CD4-positive, alpha-beta memory T cell (primary cell): ENCODE results near the gene GDI1. TPM values are rescaled to one million over a fixed set of nuclear protein-coding genes. Genes with fewer than 3 reads are reported as not detected.

Experiments used
- CTCF ChIA-PET: fragments of 350-600 bp; sonication (Branson Sonifier 250); formaldehyde crosslinking; loops from one replicate; lab custom pipeline; 2021; ENCODE audit warnings: inconsistent platforms; ENCODE audit not compliant: partially characterized antibody; lab: Charles Lee
- POLR2A ChIA-PET: fragments of 350-600 bp; sonication (Branson Sonifier 250); formaldehyde crosslinking; loops from one replicate; lab custom pipeline; 2021; ENCODE audit not compliant: partially characterized antibody; lab: Charles Lee
- DNase-seq, 5 donors: peaks; one replicate each; pipeline versions ENCODE4 v3.0.0 to v3.0.0-alpha.2; 2020 to 2022; ENCODE audit warnings: mixed read lengths in 1 of 5
- H3K27ac ChIP-seq: one replicate; pipeline ENCODE4 v1.7.0; 2013; ENCODE audit warnings: low read depth, low read length
- H3K27me3 ChIP-seq: 2 replicates; pipeline ENCODE4 v1.7.0; 2013; ENCODE audit warnings: mild to moderate bottlenecking, low read length, moderate library complexity; ENCODE audit not compliant: insufficient read depth
- H3K36me3 ChIP-seq: 2 replicates; pipeline ENCODE4 v1.7.0; 2013; ENCODE audit warnings: mild to moderate bottlenecking, low read length, moderate library complexity; ENCODE audit not compliant: insufficient read depth
- H3K4me1 ChIP-seq: 2 replicates; pipeline ENCODE4 v1.7.0; 2013; ENCODE audit warnings: mild to moderate bottlenecking, low read length, moderate library complexity; ENCODE audit not compliant: insufficient read depth
- H3K4me3 ChIP-seq, 2 donors: one replicate each; pipeline ENCODE4 v1.7.0; 2013; ENCODE audit warnings: low read length in 2 of 2, mild to moderate bottlenecking in 1 of 2
- H3K9me3 ChIP-seq, 2 donors: one replicate each; pipeline ENCODE4 v1.7.0; 2013; ENCODE audit warnings: low read length in 2 of 2, control low read depth in 1 of 2; ENCODE audit not compliant: control insufficient read depth in 1 of 2
- H3K27ac Mint-ChIP-seq, 7 donors: one replicate each; pipeline ENCODE4 v1.8.0; 2020 to 2021; ENCODE audit warnings: mixed read lengths in 7 of 7, mild to moderate bottlenecking in 6 of 7, inconsistent platforms in 3 of 7, moderate library complexity in 3 of 7
- H3K27me3 Mint-ChIP-seq, 2 donors: one replicate each; pipeline ENCODE4 v1.8.0; 2020 to 2021; ENCODE audit warnings: mixed read lengths in 2 of 2
- H3K36me3 Mint-ChIP-seq, 2 donors: one replicate each; pipeline ENCODE4 v1.8.0; 2020 to 2021; ENCODE audit warnings: mixed read lengths in 2 of 2, inconsistent platforms in 1 of 2, mild to moderate bottlenecking in 1 of 2
- H3K4me1 Mint-ChIP-seq, 4 donors: one replicate each; pipeline ENCODE4 v1.8.0; 2020 to 2021; ENCODE audit warnings: mixed read lengths in 4 of 4, mild to moderate bottlenecking in 1 of 4
- H3K4me3 Mint-ChIP-seq, 8 donors: one replicate each; pipeline ENCODE4 v1.8.0; 2020 to 2021; ENCODE audit warnings: mixed read lengths in 8 of 8, mild to moderate bottlenecking in 7 of 8, moderate library complexity in 6 of 8, inconsistent platforms in 3 of 8
- H3K9me3 Mint-ChIP-seq, 8 donors: one replicate each; pipeline ENCODE4 v1.8.0; 2020 to 2021; ENCODE audit warnings: mixed read lengths in 8 of 8, mild to moderate bottlenecking in 5 of 8, inconsistent platforms in 3 of 8, moderate library complexity in 1 of 8
- intact Hi-C: fragments of 100-400 bp; cut with micrococcal nuclease; formaldehyde crosslinking; loops from one replicate; pipeline ENCODE4 v1.15.1; 2023
- polyA plus RNA-seq, 2 donors: library from polyadenylated mRNA; unstranded; fragments of 300-500 nt; fragmentation: Illumina TruSeq; gene quantifications; one replicate each; pipeline ENCODE4 v1.2.3, GENCODE V29; 2021
- total RNA-seq, 2 experiments: library from RNA; stranded (reverse); gene quantifications; one replicate each; pipeline ENCODE4 v1.2.3, GENCODE V29; 2021

Gene GDI1
- total and polyA plus RNA-seq, 4 experiments from 2014 or later: 48.2 to 220 (median 138) TPM

DNA sequence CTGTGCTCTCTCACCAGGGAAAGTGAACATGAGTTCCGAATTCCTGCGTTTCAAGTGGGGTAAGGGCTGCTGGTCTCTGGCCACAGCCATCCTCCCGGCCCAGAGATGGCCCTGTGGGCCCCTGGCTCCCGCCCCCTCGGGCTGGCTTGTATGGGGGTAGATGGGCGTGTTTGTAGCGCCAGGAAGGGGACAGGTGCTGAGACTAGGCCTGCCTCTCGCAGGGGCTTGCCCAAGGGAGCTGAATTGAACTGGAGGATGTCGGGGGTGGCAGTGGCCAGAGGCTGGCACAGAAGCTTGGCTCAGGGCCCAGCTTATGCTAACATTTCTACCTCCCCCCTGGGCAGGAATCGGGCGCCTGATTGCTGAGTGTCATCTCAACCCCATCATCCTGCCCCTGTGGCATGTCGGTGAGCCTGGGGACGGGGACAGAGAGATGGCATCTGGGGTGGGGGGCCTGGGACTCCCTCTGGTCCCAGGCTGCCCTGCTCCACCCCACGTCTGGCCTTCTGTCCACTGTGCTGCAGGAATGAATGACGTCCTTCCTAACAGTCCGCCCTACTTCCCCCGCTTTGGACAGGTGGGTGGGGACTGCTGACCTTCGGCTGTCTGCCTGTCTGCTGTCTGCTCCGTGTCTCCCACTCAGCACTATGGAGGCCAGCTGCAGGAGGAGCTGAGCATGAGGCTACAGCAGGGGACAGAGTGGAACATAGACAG is 17.1 kb upstream of the GDI1 start:
- no peaks in the 10 kb centered on the region for H3K9me3 ChIP-seq
- no peaks in the 10 kb centered on the region for H3K4me1 ChIP-seq
- no peak overlapping the region for H3K4me3 ChIP-seq
- no peak for DNase-seq
- H3K27me3 ChIP-seq: no peaks in the 10 kb centered on the region
- Mint-ChIP-seq H3K27me3 (no peaks in the 10 kb centered on the region), H3K9me3 (no peaks in the 10 kb centered on the region), H3K4me1 (peaks cover 3 to 5% (median 4%) of the 10 kb centered on the region in 4 donors), H3K27ac (no peak overlapping the region), H3K4me3 (no peak overlapping the region), H3K36me3 (peaks cover 0 to 5% of the 10 kb centered on the region in 2 donors)
- H3K36me3 ChIP-seq: no peaks in the 10 kb centered on the region
- H3K27ac ChIP-seq: no peak overlapping the region
- ChIA-PET POLR2A (interaction anchor here (1.3 kb wide), 2 partner anchors 9 to 21 kb away, joined by 3 to 5 read pairs; partner anchors contain the start of gene ATP6AP1), CTCF (no interaction called here)
- intact Hi-C loops: loop anchor here (10.0 kb wide), 1 partner anchor 55 kb away; the partner anchor contains the start of gene LAGE3

DNA sequence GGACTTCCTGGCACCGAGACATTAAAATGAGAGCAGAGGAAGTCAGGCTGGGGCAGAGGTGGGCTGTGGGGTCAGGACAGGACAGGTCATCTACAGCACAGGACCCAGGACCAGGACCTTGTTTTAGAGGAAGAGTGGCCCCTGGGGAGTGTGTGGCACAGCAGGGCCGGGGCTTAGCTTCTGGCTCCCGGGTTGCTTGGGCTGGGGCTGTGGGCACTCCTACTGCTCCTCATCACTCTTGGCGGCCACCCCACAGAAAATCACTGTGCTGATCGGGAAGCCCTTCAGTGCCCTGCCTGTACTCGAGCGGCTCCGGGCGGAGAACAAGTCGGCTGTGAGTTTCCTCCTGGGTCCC is 16.6 kb upstream of the GDI1 start:
- no peak overlapping the region for H3K27ac Mint-ChIP-seq
- Histone ChIP-seq H3K9me3 (no peaks in the 10 kb centered on the region), H3K27ac (no peak overlapping the region), H3K4me3 (no peak overlapping the region), H3K36me3 (no peaks in the 10 kb centered on the region), H3K27me3 (no peaks in the 10 kb centered on the region), H3K4me1 (no peaks in the 10 kb centered on the region)
- ChIA-PET POLR2A (interaction anchor here (0.7 to 1.3 kb wide), 4 partner anchors 8 to 97 kb away, joined by 3 to 5 read pairs (median 4); no protein-coding TSS in a partner anchor), CTCF (interaction anchor here (1.2 kb wide), 1 partner anchor 8 kb away, joined by 5 read pairs; no protein-coding TSS in a partner anchor)
- H3K9me3 Mint-ChIP-seq: no peaks in the 10 kb centered on the region
- H3K27me3 Mint-ChIP-seq: no peaks in the 10 kb centered on the region
- H3K4me1 Mint-ChIP-seq: peaks cover 3 to 5% (median 4%) of the 10 kb centered on the region in 4 donors
- no peak for DNase-seq
- H3K36me3 Mint-ChIP-seq: peaks cover 0 to 3% of the 10 kb centered on the region in 2 donors
- no peak overlapping the region for H3K4me3 Mint-ChIP-seq
- intact Hi-C loops: no loop called here

DNA sequence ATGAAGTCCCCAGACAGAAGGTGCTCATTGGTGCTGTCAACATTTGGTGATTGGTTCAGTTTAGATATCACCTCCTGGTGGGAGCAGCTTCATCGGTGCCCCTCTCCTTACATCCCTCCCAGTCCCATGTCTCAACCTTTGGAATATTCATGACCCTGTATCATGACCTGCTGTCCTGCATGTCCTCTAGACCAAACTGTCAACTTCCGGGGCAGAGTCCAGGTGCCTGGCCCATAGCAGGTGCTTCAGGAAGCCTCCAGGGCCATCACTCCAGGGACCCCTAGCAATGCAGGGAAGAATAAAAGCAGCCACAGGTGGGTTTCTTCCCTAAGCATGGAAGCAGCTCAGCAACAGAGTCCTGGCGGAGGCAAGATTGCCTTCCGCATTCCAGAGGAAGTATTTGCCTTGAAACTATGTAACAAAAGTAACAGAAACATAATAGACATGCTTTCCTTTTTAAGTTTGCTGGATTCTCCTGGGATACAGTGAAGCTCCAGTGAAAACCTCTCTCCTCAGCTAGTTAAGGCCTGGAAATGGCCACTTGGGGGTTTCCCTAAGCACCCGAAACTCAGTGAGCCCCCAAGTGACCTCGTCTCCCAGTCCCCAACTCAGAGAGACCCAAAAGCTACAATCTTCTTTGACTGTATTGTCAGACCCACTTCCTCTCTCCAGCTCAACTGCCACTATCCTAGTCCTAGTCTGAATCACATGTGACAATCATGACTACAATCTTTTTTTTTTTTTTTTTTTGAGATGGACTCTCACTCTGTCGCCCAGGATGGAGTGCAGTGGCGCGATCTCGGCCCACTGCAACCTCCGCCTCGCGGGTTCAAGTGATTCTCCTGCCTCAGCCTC is 9.8 kb upstream of the GDI1 start:
- H3K9me3 ChIP-seq: no peaks in the 10 kb centered on the region
- H3K4me3 ChIP-seq: no peak overlapping the region
- peaks cover 4 to 10% of the 10 kb centered on the region in 2 donors for H3K36me3 Mint-ChIP-seq
- peak overlapping the region in 4 of 7 donors; percentile 18 to 86 (median 60) for H3K27ac Mint-ChIP-seq
- ChIA-PET CTCF (interaction anchor here (1.2 to 2.7 kb wide), 2 partner anchors 14 to 28 kb away, joined by 3 to 8 read pairs; partner anchors contain the start of gene RPL10), POLR2A (interaction anchor here (1.4 to 5.8 kb wide), 4 partner anchors 9 to 502 kb away, joined by 4 to 37 read pairs (median 6); partner anchors contain the start of genes ARHGAP4 and RPL10)
- intact Hi-C loops: no loop called here
- no peak overlapping the region for H3K27ac ChIP-seq
- DNase-seq: no peak
- H3K4me1 ChIP-seq: peaks cover 28% of the 10 kb centered on the region
- H3K9me3 Mint-ChIP-seq: no peaks in the 10 kb centered on the region
- no peaks in the 10 kb centered on the region for H3K27me3 Mint-ChIP-seq
- peaks cover 13 to 30% (median 23%) of the 10 kb centered on the region in 4 donors for H3K4me1 Mint-ChIP-seq
- peak overlapping the region in 1 of 8 donors; percentile 81 for H3K4me3 Mint-ChIP-seq
- peaks cover 8% of the 10 kb centered on the region for H3K36me3 ChIP-seq
- H3K27me3 ChIP-seq: no peaks in the 10 kb centered on the region

DNA sequence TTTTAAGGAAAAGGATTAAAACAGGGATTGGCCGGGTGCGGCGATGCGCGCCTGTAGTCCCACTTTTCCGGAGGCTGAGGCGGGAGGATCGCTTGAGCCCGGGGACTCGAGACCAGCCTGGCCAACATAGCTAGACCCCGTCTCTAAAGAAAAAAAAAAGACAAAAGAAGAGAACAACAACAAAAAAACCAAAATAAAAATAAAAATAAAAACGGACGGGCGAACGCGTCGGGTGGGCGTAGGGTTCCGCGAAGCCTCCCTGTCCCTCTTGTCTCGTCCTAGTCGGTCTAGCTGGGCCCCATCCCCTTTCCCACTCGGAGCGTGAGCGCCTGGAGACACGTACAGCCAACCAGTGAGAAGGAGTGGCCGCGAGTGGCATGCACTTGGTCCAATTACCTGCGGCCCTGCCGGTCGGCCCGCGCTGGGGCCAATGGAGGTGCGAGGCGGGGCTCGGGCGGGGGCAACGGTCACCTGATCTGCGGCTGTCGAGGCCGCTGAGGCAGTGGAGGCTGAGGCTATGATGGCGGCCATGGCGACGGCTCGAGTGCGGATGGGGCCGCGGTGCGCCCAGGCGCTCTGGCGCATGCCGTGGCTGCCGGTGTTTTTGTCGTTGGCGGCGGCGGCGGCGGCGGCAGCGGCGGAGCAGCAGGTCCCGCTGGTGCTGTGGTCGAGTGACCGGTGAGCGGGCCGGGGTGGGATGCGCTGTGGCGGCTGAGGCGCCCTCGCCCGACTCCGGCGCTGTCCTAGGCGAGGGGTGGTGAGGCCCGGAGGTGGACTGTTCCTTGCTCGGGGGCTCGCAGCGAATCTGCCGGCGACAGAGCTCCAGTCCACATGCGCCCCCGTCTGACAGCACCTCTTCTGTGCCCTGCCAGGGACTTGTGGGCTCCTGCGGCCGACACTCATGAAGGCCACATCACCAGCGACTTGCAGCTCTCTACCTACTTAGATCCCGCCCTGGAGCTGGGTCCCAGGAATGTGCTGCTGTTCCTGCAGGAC is 8.5 kb upstream of the GDI1 start, which contains the start of gene ATP6AP1:
ATP6AP1 (plus strand) TSS at position 502 of the 996 bp plus-strand sequence; CDS start at position 518, 16 bp downstream.
- Histone ChIP-seq H3K36me3 (peaks cover 8% of the 10 kb centered on the region), H3K4me3 (peak within 1 kb of the TSS; percentile 61 to 62), H3K27me3 (no peaks in the 10 kb centered on the region), H3K4me1 (peaks cover 28% of the 10 kb centered on the region), H3K9me3 (no peaks in the 10 kb centered on the region), H3K27ac (peak within 1 kb of the TSS; percentile 65)
- peak; percentile 84 to 89 (median 89) for DNase-seq
- Mint-ChIP-seq H3K27me3 (no peaks in the 10 kb centered on the region), H3K9me3 (no peaks in the 10 kb centered on the region), H3K36me3 (peaks cover 9 to 16% of the 10 kb centered on the region in 2 donors), H3K4me1 (peaks cover 13 to 30% (median 23%) of the 10 kb centered on the region in 4 donors), H3K27ac (peak within 1 kb of the TSS; percentile 72 to 93 (median 86)), H3K4me3 (peak within 1 kb of the TSS; percentile 74 to 89 (median 84))
- CTCF ChIA-PET: interaction anchor here (1.0 to 2.7 kb wide), 6 partner anchors 18 to 108 kb away, joined by 3 to 8 read pairs (median 3); partner anchors contain the start of genes RPL10 and SLC10A3
- intact Hi-C loops: loop anchor here (2.0 kb wide), 1 partner anchor 16 kb away; the partner anchor contains the start of gene FAM50A
- POLR2A ChIA-PET: interaction anchor here (0.6 to 5.8 kb wide), 16 partner anchors 8 to 503 kb away, joined by 3 to 37 read pairs (median 5); partner anchors contain the start of genes ARHGAP4, PLXNA3, RPL10 and SLC10A3

DNA sequence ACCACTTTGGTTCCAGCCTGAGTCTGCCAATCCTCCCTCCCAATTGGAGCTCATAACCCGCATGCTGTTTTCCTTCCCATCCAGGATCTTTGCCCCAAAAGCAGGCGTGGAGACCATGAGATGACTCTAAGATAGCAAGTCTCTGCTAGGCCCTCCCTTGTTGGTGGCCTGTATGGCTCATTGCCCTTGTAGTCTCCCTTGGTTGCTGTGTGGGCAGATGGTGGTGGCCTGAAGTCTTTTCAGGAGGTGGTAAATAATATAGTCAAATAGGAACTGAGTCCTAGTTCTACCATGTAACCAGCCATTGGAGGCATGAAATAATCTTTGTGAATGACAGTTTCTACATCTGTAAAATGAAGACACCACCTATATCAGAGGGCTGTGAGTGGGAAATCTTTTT is 7.2 kb upstream of the GDI1 start:
- intact Hi-C loops: loop anchor here (2.0 kb wide), 1 partner anchor 15 kb away; the partner anchor contains the start of gene FAM50A

DNA sequence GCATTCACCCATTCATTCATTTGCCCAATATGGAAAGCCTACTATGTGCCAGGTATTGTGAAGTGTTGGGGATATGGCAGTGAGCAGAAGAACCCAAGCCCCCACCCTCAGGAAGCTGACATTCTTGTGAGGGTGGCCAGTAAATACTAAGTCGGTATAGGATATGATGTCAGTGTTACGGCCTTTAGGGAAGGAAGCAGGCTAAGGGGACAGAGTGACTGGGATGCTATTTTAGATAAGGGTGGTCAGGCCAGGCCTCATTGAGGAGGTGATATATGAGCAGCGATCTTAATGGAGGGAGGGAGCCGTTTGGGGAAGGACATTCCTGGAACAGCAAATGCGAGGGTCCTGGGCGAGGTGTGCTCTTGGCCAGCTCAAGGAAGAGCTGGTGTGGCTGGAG is 6.5 kb upstream of the GDI1 start:
- peaks cover 28% of the 10 kb centered on the region for H3K4me1 ChIP-seq
- no peaks in the 10 kb centered on the region for H3K9me3 ChIP-seq
- H3K36me3 ChIP-seq: peaks cover 8% of the 10 kb centered on the region
- H3K4me3 ChIP-seq: no peak overlapping the region
- CTCF ChIA-PET: no interaction called here
- Mint-ChIP-seq H3K36me3 (peaks cover 10 to 17% of the 10 kb centered on the region in 2 donors), H3K27ac (peak overlapping the region in 4 of 7 donors; percentile 13 to 80 (median 49)), H3K4me3 (peak overlapping the region in 4 of 8 donors; percentile 10 to 37 (median 32)), H3K27me3 (no peaks in the 10 kb centered on the region), H3K4me1 (peaks cover 10 to 26% (median 19%) of the 10 kb centered on the region in 4 donors), H3K9me3 (no peaks in the 10 kb centered on the region)
- intact Hi-C loops: no loop called here
- no peak overlapping the region for H3K27ac ChIP-seq
- no peaks in the 10 kb centered on the region for H3K27me3 ChIP-seq
- DNase-seq: no peak
- POLR2A ChIA-PET: interaction anchor here (1.3 to 5.8 kb wide), 3 partner anchors 19 to 59 kb away, joined by 4 to 37 read pairs (median 9); partner anchors contain the start of genes RPL10 and TAFAZZIN

More for the DNA sequence above, 7.2 kb upstream of the GDI1 start:
- Mint-ChIP-seq H3K27ac (peak overlapping the region; percentile 54 to 91 (median 80)), H3K36me3 (peaks cover 10 to 17% of the 10 kb centered on the region in 2 donors), H3K4me1 (peaks cover 10 to 26% (median 19%) of the 10 kb centered on the region in 4 donors), H3K27me3 (no peaks in the 10 kb centered on the region), H3K4me3 (peak overlapping the region; percentile 74 to 89 (median 84)), H3K9me3 (no peaks in the 10 kb centered on the region)
- Histone ChIP-seq H3K4me3 (no peak overlapping the region), H3K27me3 (no peaks in the 10 kb centered on the region), H3K27ac (no peak overlapping the region), H3K36me3 (peaks cover 8% of the 10 kb centered on the region), H3K4me1 (peaks cover 28% of the 10 kb centered on the region), H3K9me3 (no peaks in the 10 kb centered on the region)
- no peak for DNase-seq
- ChIA-PET POLR2A (interaction anchor here (0.7 to 5.8 kb wide), 7 partner anchors 9 to 61 kb away, joined by 4 to 37 read pairs (median 7); partner anchors contain the start of genes PLXNA3, RPL10, SLC10A3 and TAFAZZIN), CTCF (interaction anchor here (1.0 to 2.7 kb wide), 4 partner anchors 20 to 59 kb away, joined by 3 to 8 read pairs (median 4); partner anchors contain the start of gene RPL10)
